ENCODE data around the gene DTNBP1.

- TF ChIP-seq SUZ12 (IDR thresholded peaks at IDR 0.05; ENCODE audit: extremely low read depth, insufficient read depth, insufficient read length) = no peak
- TF ChIP-seq ZNF274 (IDR thresholded peaks at IDR 0.05; ENCODE audit: low read depth, low read length) = no peak
- no peak for TF ChIP-seq YY1 (IDR thresholded peaks at IDR 0.05; ENCODE audit: insufficient read depth, insufficient read length)
These were observed 10.8 kb upstream of the DTNBP1 start for GRCh38 chr6:15673666-15674065.

Measured in NT2/D1 (cell line).